Testis (tissue), 3 donors: Measurements from ENCODE around the gene NXNL2. TPM values are rescaled to one million over a fixed set of nuclear protein-coding genes. Genes with fewer than 3 reads are reported as not detected.

Source experiments
- DNase-seq: peaks from one replicate; pipeline ENCODE4 v3.0.0-alpha.2; 2019
- H3K27ac ChIP-seq, 2 donors: fragments of 200-600 bp; sonication (generic); one replicate each; pipeline ENCODE4 v1.5.1; 2019
- H3K27me3 ChIP-seq: fragments of 200-600 bp; sonication (generic); one replicate; pipeline ENCODE4 v1.5.1; 2019
- H3K36me3 ChIP-seq: fragments of 200-600 bp; sonication (generic); one replicate; pipeline ENCODE4 v1.5.1; 2017; ENCODE audit warnings: low read depth; ENCODE audit errors: missing control alignments
- H3K4me1 ChIP-seq: fragments of 200-600 bp; sonication (generic); one replicate; pipeline ENCODE4 v1.5.1; 2019
- H3K4me3 ChIP-seq, 2 donors: fragments of 200-600 bp; sonication (generic); one replicate each; pipeline ENCODE4 v1.5.1; 2017 to 2019
- H3K9me3 ChIP-seq: fragments of 200-600 bp; sonication (generic); one replicate; pipeline ENCODE4 v1.5.1; 2017
- CTCF ChIP-seq, 3 experiments: fragments of 450-650 bp in 2 of 3; fragments of 200-600 bp in 1 of 3; sonication (generic) in 1 of 3; IDR thresholded peaks; one replicate each; pipeline ENCODE4 v1.5.1; 2016 to 2019; ENCODE audit warnings: antibody characterized with exemption in 3 of 3, mild to moderate bottlenecking in 2 of 3, moderate library complexity in 1 of 3
- POLR2A ChIP-seq: fragments of 450-650 bp; IDR thresholded peaks from one replicate; pipeline ENCODE4 v1.6.1; 2017; ENCODE audit warnings: antibody characterized with exemption, mild to moderate bottlenecking, moderate library complexity
- WGBS, 2 donors: methylation state at CpG; one replicate each; pipeline ENCODE4 v1.1.5; 2018; 5-methylcytosine and 5-hydroxymethylcytosine counted together
- intact Hi-C: fragments of 100-400 bp; cut with DNase I; formaldehyde crosslinking; loops from one replicate; pipeline ENCODE4 v1.15.1; 2023; ENCODE audit warnings: low total_unique reads
- polyA plus RNA-seq: library from polyadenylated mRNA; stranded (reverse); fragments of 350-450 nt; fragmentation: Illumina TruSeq; extraction: RNeasy Lipid Tissue Mini Kit (QIAGEN cat#74804); gene quantifications from one replicate; pipeline ENCODE4 v1.2.3, GENCODE V29; 2014; ENCODE audit warnings: low read depth, low replicate concordance; ENCODE audit not compliant: insufficient read depth
- total RNA-seq, 2 donors: library from RNA; depleted of rRNA; stranded (reverse); fragments of >200 nt; gene quantifications; one replicate each; pipeline ENCODE4 v1.2.3, GENCODE V29; 2016

NXNL2 gene
- total and polyA plus RNA-seq, 3 donors from 2014 or later: 1.5 to 2.8 (median 2.2) TPM

GRCh38 chr9:88503845-88504764 is 30.9 kb upstream of the NXNL2 start:
- no peaks in the 10 kb centered on the region for H3K27me3 ChIP-seq
- DNase-seq: no peak
- 94 to 95% methylated on average over 16 to 17 of the region's 17 CpGs for WGBS, 2 donors
- intact Hi-C loops: no loop called here
- H3K9me3 ChIP-seq: no peaks in the 10 kb centered on the region
- H3K27ac ChIP-seq: no peak overlapping the region
- H3K36me3 ChIP-seq: no peaks in the 10 kb centered on the region
- H3K4me1 ChIP-seq: no peaks in the 10 kb centered on the region
- TF ChIP-seq CTCF (IDR thresholded peaks at IDR 0.05) (no peak), POLR2A (no peak)
- no peak overlapping the region for H3K4me3 ChIP-seq

GRCh38 chr9:88508326-88508725 is 26.7 kb upstream of the NXNL2 start:
- H3K27ac ChIP-seq: no peak overlapping the region
- H3K36me3 ChIP-seq: no peaks in the 10 kb centered on the region
- no peak for DNase-seq
- 93 to 97% methylated on average over 2 of the region's 2 CpGs for WGBS, 2 donors
- H3K27me3 ChIP-seq: no peaks in the 10 kb centered on the region
- H3K9me3 ChIP-seq: no peaks in the 10 kb centered on the region
- H3K4me3 ChIP-seq: no peak overlapping the region
- intact Hi-C loops: no loop called here
- TF ChIP-seq POLR2A: no peak
- no peak for TF ChIP-seq CTCF (IDR thresholded peaks at IDR 0.05)
- no peaks in the 10 kb centered on the region for H3K4me1 ChIP-seq

GRCh38 chr9:88511906-88512305 is 23.1 kb upstream of the NXNL2 start:
- 65 to 71% methylated on average over 4 of the region's 4 CpGs for WGBS, 2 donors
- intact Hi-C loops: no loop called here
- no peaks in the 10 kb centered on the region for H3K27me3 ChIP-seq
- no peaks in the 10 kb centered on the region for H3K9me3 ChIP-seq
- H3K4me1 ChIP-seq: no peaks in the 10 kb centered on the region
- H3K4me3 ChIP-seq: no peak overlapping the region
- H3K36me3 ChIP-seq: no peaks in the 10 kb centered on the region
- H3K27ac ChIP-seq: no peak overlapping the region
- TF ChIP-seq POLR2A (no peak), CTCF (IDR thresholded peaks at IDR 0.05) (no peak)
- no peak for DNase-seq

GRCh38 chr9:88514247-88514646 is 20.7 kb upstream of the NXNL2 start:
- WGBS, 2 donors: 93% methylated on average over 6 of the region's 6 CpGs
- no peak for DNase-seq

More at GRCh38 chr9:88514247-88514646, 20.7 kb upstream of the NXNL2 start:
- Histone ChIP-seq H3K27me3 (no peaks in the 10 kb centered on the region), H3K4me1 (no peaks in the 10 kb centered on the region), H3K9me3 (no peaks in the 10 kb centered on the region), H3K36me3 (no peaks in the 10 kb centered on the region), H3K27ac (no peak overlapping the region), H3K4me3 (no peak overlapping the region)
- intact Hi-C loops: no loop called here
- TF ChIP-seq CTCF (IDR thresholded peaks at IDR 0.05) (no peak), POLR2A (no peak)
